Raji (cell line): Measurements from ENCODE around the gene PLPPR2.

Experiments
- POLR2A ChIP-seq: IDR thresholded peaks from 2 replicates; pipeline ENCODE4 v1.6.1; 2011; ENCODE audit warnings: low read depth, low read length, control low read depth; ENCODE audit not compliant: insufficient read depth

Gene PLPPR2

GRCh38 chr19:11378319-11379189 lies 23.3 kb downstream of the PLPPR2 start:
- peak; percentile 26; the same call in 1 of the 2 replicates for TF ChIP-seq POLR2A

DNA sequence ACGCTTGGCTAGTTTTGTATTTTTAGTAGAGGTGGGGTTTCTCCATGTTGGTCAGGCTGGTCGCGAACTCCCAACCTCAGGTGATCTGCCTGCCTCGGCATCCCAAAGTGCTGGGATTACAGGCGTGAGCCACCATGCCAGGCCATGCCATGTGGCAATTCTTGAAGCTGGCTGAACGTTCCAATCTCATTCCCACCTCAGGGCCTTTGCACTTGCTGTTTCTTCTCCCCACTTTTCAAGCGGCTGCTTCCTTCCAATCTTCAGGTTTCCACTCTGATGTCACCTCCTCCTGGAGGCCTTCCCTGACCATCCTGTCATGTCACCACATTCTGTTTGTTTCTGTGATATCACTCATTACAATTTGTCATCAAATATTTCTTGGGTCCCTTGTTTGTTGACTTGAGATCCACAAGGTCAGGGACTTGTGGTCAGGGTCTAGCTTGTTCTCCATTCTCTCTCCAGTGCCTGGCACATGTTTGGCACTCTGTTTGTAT lies 24.7 kb downstream of the PLPPR2 start:
- TF ChIP-seq POLR2A: no peak

- TF ChIP-seq POLR2A: peak; percentile 85
Observed at GRCh38 chr19:11380653-11381537, 25.7 kb downstream of the PLPPR2 start.

DNA sequence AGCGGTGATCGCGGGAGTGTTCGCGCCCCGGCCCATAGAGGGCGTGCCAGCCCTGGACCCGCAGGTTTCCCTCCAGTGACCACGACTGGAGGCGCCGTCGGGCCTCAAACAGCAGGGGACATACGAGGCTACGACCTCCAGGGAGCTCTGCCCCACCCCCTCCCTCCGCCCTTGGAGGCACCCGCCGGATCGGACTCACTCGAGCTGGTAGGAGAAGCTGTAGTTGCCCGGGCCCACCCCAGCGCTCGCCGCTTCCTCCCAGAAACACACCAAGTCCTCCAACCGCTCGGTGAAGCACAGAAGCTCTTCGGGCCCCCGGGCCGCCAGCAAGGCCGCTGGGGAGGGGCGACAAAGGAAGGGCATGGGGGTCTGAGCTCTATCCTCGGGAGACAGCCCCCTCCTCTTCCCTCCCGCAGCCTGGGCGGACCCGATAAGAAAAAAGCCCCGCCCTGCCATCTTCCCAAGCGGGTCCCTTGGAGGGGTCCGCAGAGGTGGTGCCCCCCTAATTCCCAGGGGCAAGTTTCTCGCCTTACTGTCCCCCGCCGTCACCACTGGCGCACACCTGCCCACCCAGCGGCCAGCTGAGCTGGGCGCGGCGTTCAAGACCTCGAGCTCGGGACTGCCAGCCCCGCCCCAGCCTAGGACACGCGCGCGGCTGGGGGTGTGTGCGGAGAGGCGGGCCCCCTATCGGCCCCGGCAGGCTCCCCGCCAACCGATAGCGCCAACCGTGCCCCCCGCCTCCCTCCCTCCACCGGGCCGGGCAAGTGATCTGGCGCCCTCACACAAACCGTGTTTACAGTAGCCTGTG lies 27.9 kb downstream of the PLPPR2 start:
- TF ChIP-seq POLR2A: no peak

DNA sequence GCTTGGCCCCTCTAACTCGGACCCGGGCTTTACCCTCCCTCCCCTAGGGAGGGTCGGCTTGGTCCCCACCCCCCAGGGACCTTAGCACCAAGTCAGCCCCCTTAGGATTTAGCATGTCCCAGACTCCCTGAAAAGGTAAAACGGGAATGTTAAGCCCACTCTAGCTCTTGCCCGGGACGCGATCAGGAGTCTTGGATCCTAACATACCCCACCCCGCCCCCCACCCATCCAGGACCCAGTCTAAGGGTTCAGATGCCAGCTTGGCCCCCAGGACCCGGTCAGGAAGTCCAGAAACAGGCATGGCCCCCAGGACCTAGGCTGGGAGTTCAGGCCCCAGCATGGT lies 28.4 kb downstream of the PLPPR2 start:
- TF ChIP-seq POLR2A: no peak

- no peak for TF ChIP-seq POLR2A
Observed at GRCh38 chr19:11384778-11385129, 29.5 kb downstream of the PLPPR2 start.

- TF ChIP-seq POLR2A: no peak
Observed at GRCh38 chr19:11387162-11388034, 32.2 kb downstream of the PLPPR2 start.

DNA sequence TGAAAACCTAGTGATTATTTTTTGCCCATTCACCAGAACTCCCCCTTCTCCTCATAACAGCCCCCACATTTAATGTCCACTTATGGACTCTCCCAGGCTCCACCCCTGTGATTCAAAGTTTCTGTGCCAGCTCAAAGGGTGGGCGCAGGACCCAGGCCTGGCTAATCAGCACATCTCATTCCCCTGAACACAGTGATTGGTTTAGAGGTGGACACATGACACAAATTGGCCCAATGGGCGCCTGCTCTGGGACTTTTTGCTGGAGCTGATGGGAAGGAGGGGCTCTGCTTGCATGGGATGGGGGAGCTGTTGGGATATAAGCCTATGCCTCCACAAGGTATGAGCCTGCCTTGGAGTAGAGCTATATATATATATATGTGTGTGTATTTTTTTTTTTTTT lies 35.1 kb downstream of the PLPPR2 start:
- no peak for TF ChIP-seq POLR2A

DNA sequence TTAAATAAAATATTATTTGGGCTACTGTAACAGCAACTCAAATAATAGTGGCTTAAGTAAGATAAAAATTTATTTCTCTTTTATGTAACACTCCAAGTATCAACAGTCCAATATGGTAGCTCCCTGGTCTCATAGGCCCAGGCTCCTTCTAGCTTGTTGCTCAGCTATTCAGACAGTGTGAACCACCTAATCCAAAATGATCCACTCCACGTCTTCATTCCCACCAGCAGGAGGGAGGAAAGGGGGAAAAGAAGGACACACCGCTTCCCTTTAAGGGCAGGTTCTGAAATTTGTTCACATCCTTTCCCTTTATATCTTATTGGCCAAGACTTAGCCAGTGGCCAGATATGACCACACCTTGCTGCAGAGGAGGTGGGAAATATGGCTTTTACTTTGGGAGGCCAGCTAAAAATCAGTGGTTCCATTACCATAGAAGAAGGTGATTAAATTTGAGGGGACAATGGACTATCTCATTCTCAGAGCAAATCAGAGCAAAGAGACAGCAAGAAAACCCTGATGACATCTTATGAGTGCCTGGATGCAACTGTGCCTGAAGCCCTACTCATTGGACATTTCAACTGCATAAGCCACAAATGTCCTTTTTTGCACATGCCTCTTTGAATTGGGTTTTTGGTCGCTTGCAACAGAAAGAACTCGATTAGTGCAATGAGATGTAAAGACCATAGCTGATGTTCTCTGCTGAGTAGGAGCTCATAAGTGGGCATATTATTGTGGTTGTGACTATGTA lies 35.9 kb downstream of the PLPPR2 start:
- TF ChIP-seq POLR2A: no peak

DNA sequence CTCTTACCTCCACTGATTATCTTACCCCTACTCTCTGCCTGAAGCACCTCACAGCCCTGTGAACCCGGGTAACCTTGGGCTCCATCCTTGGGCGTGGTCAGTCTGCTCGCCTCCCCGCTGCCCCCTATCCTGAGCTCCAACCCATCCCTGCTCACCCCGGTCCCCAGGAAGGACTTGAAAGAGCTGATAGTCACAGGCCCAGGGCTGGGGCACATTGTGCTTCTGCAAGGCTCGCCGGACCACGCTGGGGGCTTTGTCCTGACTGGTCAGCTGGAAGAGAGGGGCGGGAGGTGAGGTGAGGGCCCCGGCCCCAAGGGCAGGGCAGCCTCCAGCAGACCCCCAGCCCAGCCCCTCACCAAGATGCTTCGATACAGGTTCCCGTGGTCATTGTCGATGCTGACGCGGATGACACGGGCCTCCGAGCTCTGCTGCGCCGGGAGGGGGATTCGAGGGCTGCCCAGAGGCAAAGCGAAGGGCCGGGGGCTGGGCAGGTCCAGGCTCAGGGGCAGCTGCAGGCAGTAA lies 41.9 kb downstream of the PLPPR2 start:
- TF ChIP-seq POLR2A: no peak

- no peak for TF ChIP-seq POLR2A
Observed at GRCh38 chr19:11399667-11400066, 44.4 kb downstream of the PLPPR2 start.

DNA sequence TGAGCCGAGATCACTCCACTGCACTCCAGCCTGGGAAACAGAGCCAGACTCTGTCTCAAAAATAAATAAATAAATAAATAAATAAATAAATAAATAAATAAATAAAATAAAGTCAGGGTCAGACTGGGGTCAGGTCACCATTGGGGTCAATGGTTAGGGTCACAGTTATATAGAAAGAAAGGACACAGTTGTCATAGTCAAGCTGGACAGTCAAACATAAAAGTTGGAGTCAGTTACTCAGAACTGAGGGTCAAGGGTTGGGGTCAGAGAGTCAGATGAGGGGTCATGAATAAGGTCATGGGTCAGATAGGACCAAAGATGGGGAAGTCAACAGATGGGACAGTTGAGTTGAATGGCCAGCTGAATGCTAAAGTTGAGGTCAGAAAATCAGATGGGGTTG lies 45.6 kb downstream of the PLPPR2 start:
- TF ChIP-seq POLR2A: no peak

DNA sequence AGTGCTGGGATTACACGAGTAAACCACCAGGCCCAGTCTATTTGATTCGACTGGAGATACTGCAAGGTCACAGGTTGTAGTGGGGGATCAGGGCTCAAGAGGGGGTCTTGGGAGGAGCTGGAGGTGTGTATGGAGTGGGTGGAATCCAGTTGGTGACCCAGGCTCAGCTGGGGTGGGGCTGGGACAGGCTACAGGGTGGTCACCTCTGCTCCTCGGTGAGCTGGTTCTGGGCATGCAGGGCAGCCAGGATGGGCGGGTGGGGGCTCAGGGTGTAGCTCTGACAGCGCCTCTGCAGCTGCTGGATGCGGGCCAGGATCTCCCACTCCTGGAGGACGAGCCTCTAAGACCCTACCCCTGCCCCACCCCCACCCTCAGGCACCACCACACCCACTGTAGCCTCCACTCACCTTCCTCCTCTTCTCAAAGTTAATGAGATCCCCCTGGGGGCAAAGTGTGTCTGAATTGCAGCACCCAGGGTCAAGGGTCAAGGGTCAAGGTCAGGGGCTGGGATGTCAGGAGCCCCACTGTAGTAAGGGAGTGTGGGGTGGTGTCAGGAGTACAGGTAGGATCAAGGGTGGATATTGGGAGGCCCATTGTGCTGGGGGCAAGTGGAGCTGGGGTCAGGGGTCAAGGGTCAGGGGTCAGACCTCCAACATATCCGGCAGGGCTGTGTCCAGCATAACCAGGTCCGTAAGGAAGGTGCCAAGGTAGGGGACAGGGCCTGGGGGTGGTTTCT lies 46.7 kb downstream of the PLPPR2 start:
- no peak for TF ChIP-seq POLR2A

DNA sequence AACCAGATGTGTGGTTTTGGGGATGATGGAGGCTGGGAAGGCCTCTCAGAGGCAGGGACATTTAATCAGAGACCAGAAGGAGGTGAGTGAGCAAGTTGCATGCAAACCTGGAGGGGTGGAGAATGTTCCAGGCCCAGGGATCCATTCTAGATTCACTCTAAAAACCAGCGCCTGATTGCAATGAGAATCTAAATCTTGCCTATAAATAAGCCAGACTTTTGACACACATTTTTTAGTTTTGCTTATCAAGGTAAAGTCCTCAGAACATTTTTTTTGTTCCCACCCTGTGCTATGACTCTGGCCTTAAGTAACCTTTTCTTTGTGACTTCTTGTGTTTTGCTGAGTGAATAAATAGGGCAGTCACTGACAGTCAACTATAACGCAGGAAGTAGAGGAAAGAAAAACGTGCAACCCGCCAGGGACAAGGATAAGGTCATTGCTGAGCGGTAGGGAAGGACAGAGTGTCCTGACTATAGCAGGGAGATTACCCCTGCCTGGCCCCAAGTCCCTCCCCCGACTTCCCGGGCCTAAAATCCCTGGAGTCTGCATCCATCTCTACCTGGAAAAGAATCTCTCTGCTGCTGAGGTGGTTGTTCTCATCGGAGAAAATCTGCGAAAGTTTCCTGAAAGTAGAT lies 49.5 kb downstream of the PLPPR2 start:
- no peak for TF ChIP-seq POLR2A
